ENCODE data around the gene MICAL2.

The MICAL2 gene

GRCh38 chr11:12291766-12292165 is 181.4 kb downstream of the MICAL2 start:
- no peak for DNase-seq

GRCh38 chr11:12292766-12293165 is 182.4 kb downstream of the MICAL2 start:
- DNase-seq, result no peak

- DNase-seq, result no peak
Observed at GRCh38 chr11:12293486-12293885, 183.1 kb downstream of the MICAL2 start.

DNA sequence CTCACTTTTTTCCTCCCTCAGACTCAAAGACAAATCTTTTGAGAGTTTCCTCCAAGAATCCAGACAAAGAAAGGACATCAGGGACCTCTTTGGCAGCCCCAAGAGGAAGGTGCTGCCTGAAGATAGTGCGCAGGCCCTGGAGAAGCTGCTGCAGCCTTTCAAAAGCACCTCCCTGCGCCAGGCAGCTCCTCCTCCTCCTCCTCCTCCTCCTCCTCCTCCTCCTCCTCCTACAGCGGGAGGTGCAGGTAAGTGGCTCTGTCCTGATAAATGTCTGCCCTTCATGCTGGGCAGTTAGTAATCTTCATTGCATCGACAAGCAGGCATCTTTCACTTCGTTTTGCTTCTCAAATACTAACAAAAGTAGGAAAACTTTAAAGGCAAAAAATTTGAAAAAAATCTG is 184.2 kb downstream of the MICAL2 start:
- no peak for DNase-seq

DNA sequence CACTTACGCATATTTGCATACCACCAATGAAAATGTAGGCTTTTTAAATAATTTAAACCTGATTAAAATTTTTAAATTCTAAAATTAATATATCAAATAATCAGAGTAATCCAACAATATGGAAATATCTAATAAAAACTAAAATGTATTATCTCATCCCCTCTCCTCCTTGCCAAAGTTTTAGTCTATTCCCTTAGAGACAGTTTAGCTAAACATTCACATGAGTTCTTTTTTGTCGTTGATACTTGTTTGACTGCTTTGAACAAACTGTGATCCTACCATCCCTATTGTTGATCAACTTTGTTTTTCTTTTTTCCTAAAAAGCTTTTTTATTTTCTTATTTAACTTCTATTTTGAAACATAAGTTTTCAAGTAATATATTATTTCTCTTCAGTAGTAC is 185.6 kb downstream of the MICAL2 start:
- DNase-seq, result no peak

DNA sequence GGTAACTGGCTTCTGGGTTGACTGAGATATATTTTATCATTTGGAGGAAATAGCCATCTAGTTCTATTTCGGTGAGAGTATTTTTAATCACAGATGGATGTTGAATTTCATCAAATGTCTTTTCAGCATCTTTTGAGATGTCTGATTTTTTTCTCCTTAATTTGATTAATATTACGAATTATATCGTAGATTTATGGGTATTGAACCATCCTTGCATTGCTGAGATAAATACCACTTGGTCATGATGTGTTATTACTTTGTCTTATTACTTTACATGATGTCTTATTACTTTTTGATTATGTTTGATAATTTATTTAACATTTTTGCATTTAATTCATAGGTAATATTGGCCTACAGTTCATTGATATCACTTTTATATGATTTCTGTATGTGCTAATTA is 188.2 kb downstream of the MICAL2 start:
- no peak for DNase-seq

GRCh38 chr11:12301379-12301778 is 191.0 kb downstream of the MICAL2 start:
- DNase-seq, result no peak

DNA sequence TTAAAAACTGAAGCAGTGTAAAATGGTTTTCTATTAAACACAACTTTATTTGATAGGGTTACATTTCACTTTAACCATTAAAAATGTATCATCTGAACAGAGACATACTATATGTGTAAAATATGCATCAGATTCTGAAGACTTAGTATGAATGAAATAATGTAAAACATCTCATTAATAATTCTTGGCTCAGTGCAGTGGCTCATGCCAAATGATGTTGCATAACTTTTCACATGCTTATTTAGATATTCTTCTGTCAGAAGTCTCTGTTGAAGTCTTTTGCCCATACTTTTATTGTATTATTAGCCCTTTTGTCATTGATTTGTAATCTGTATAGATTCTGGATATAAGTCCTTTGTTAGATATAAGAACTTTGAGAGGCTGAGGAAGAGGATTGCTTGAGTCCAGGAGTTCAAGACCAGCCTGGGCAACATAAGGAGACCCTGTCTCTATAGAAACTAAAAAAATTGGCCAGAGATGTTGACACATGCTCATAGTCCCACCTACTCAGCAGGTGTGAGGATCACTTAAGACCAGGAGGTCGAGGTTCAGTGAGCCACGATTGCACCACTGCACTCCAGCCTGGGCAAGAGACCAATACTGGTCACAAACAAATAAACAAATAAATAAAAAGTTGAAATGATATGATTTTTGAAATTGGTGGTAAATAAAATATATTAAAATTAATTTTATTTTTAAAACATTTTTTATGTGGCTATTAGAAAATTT is 193.2 kb downstream of the MICAL2 start:
- no peak for DNase-seq

- no peak for DNase-seq
Observed at GRCh38 chr11:12306830-12307229, 196.4 kb downstream of the MICAL2 start.

GRCh38 chr11:12312132-12312531 is 201.7 kb downstream of the MICAL2 start:
- no peak for DNase-seq
